Lung (tissue), 12 donors: Measurements from ENCODE around the gene KITLG. TPM values are rescaled to one million over a fixed set of nuclear protein-coding genes. Genes with fewer than 3 reads are reported as not detected.

Source experiments
- ATAC-seq: fragments of 200-7000 bp; cut with Tn5 transposase; one replicate; pipeline ENCODE4 v1.9.1; 2020; ENCODE audit warnings: moderate number of reproducible peaks; ENCODE audit not compliant: insufficient read depth, low FRiP score
- DNase-seq, 3 donors: peaks; one replicate each; pipeline ENCODE4 v3.0.0-alpha.2; 2013 to 2017
- H3K27ac ChIP-seq, 2 donors: one replicate each; pipeline ENCODE4 v1.5.1; 2013; ENCODE audit warnings: mild to moderate bottlenecking in 2 of 2, moderate library complexity in 2 of 2, control low read depth in 1 of 2, inconsistent platforms in 1 of 2, low read depth in 1 of 2, low read length in 1 of 2
- H3K27me3 ChIP-seq, 3 donors: one replicate each; pipeline ENCODE4 v1.5.1; 2013; ENCODE audit warnings: low read length in 2 of 3; ENCODE audit not compliant: control insufficient read depth in 3 of 3, insufficient read depth in 3 of 3
- H3K36me3 ChIP-seq, 4 donors: one replicate each; pipeline ENCODE4 v1.5.1; 2013; ENCODE audit warnings: low read length in 4 of 4, mild to moderate bottlenecking in 1 of 4, moderate library complexity in 1 of 4; ENCODE audit not compliant: control insufficient read depth in 4 of 4, insufficient read depth in 4 of 4
- H3K4me1 ChIP-seq, 5 donors: one replicate each; pipeline ENCODE4 v1.5.1; 2013; ENCODE audit warnings: low read length in 5 of 5, mild to moderate bottlenecking in 2 of 5, moderate library complexity in 1 of 5; ENCODE audit not compliant: control insufficient read depth in 5 of 5, insufficient read depth in 5 of 5
- H3K4me3 ChIP-seq: one replicate; pipeline ENCODE4 v1.5.1; 2013; ENCODE audit warnings: mild to moderate bottlenecking, control low read depth, moderate library complexity
- H3K9ac ChIP-seq, 2 donors: one replicate each; pipeline ENCODE4 v1.5.1; 2013; ENCODE audit warnings: low read length in 2 of 2, control low read depth in 1 of 2; ENCODE audit not compliant: insufficient read depth in 1 of 2
- H3K9me3 ChIP-seq, 4 donors: one replicate each; pipeline ENCODE4 v1.5.1; 2013; ENCODE audit warnings: low read length in 3 of 4, mild to moderate bottlenecking in 1 of 4, moderate library complexity in 1 of 4; ENCODE audit not compliant: control insufficient read depth in 4 of 4, insufficient read depth in 3 of 4
- WGBS, 2 donors: extraction: QIAGEN DNeasy Blood & Tissue Kit; methylation state at CpG; one replicate each; pipeline ENCODE4 v1.1.7; 2013; 5-methylcytosine and 5-hydroxymethylcytosine counted together
- polyA plus RNA-seq, 2 donors: library from polyadenylated mRNA; stranded (reverse); fragments of 200-250 nt; gene quantifications; one replicate each; pipeline ENCODE4 v1.2.1, GENCODE V29; 2013
- total RNA-seq, 2 donors: library from RNA; depleted of rRNA in 1 of 2; stranded (reverse); fragments of >200 nt in 1 of 2; gene quantifications; one replicate each; pipeline ENCODE4 v1.2.1, GENCODE V29; 2014 to 2021
- TF ChIP-seq, protein P1 (sequence below): IDR thresholded peaks from 2 replicates; pipeline ENCODE4 v1.5.1; 2012; ENCODE audit warnings: mild to moderate bottlenecking; ENCODE audit errors: control extremely low read depth, extremely low read depth
- donor health status: control.
- donor health status: control.
- donor health status: Bipolar disorder and iron deficiency.
- donor health status: healthy.
- donor health status: DM: yes; HTN: yes; CAD: no.

The KITLG gene
- total and polyA plus RNA-seq, 4 donors, result 13.7 to 142 (median 38.2) TPM

DNA sequence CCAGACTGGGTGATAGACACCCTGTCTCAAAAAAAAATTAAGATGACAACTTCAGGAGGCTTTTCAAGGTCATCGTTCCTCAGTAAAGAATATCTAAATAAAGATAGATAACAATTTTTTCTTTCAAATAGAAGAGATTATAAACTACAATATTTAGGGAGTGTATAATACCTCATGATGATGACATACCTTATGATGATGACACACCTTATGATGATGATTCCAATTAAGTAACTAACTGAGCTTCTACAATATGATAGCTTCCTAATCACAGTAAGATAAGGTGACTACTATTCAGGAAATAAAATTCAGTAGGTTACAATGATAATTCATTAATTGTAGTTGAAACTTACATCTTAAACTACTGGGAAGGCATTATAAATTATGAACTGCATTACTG lies 40.4 kb downstream of the KITLG start:
- DNase-seq (no peak), ATAC-seq (no peak)
- Histone ChIP-seq H3K9ac (no peak overlapping the region), H3K4me3 (no peak overlapping the region), H3K9me3 (no peaks in the 10 kb centered on the region), H3K27me3 (no peaks in the 10 kb centered on the region), H3K4me1 (peaks cover 0 to 4% (median 1%) of the 10 kb centered on the region in 5 donors), H3K36me3 (peaks cover 0 to 8% (median 7%) of the 10 kb centered on the region in 4 donors), H3K27ac (no peak overlapping the region)
- TF ChIP-seq, protein P1, sequence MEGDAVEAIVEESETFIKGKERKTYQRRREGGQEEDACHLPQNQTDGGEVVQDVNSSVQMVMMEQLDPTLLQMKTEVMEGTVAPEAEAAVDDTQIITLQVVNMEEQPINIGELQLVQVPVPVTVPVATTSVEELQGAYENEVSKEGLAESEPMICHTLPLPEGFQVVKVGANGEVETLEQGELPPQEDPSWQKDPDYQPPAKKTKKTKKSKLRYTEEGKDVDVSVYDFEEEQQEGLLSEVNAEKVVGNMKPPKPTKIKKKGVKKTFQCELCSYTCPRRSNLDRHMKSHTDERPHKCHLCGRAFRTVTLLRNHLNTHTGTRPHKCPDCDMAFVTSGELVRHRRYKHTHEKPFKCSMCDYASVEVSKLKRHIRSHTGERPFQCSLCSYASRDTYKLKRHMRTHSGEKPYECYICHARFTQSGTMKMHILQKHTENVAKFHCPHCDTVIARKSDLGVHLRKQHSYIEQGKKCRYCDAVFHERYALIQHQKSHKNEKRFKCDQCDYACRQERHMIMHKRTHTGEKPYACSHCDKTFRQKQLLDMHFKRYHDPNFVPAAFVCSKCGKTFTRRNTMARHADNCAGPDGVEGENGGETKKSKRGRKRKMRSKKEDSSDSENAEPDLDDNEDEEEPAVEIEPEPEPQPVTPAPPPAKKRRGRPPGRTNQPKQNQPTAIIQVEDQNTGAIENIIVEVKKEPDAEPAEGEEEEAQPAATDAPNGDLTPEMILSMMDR, result no peak
- 0% methylated on average over 1 of the region's 1 CpG for WGBS, 2 donors

DNA sequence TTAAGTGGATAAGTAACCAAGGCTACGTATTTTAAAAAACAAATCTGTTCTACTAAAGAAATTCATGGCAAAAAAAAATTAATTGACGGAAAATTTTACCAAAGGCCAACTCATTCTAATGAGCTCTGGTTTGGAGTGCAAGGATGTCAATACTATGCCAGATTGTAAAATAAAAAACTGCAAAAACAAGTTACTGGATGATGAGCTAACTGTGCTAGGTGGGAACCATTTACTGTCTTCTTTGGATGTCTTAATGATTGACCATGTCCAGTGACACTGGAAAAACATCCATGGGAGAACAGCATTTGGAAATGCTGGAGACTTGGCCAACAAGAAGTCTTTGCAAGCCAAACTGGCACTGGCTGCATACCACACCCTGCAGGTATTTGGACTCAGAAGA lies 41.6 kb downstream of the KITLG start:
- DNase-seq, result no peak
- H3K4me1 ChIP-seq, result peaks cover 0 to 3% (median 0%) of the 10 kb centered on the region in 5 donors
- H3K9me3 ChIP-seq, result no peaks in the 10 kb centered on the region
- no peak for ATAC-seq
- H3K27ac ChIP-seq, result no peak overlapping the region
- H3K4me3 ChIP-seq, result no peak overlapping the region
- 93 to 95% methylated on average over 2 of the region's 2 CpGs for WGBS, 2 donors
- H3K9ac ChIP-seq, result no peak overlapping the region
- peaks cover 0 to 8% (median 6%) of the 10 kb centered on the region in 4 donors for H3K36me3 ChIP-seq
- no peaks in the 10 kb centered on the region for H3K27me3 ChIP-seq
- TF ChIP-seq, protein P1, result no peak

DNA sequence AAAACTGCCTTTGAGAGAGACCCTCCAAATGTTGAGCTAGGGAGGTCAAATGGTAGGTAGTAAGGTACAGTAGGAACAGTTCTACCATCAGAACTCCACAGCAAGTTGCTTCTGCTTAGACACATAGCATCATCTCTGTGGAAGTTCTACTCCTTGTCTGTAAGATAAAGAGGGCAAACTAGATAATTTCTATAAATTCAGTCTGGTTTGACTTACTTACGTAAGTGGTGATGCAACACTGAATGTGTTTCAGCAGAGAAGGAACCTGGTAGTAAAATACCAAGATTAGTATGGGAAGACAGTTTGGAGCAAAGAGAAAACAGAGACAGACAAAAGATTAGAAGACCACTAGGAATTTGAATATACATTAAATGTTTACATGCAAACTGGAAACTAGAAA lies 42.0 kb downstream of the KITLG start:
- WGBS, 2 donors, result 55 to 77% methylated on average over 1 of the region's 1 CpG
- Histone ChIP-seq H3K9ac (no peak overlapping the region), H3K27me3 (no peaks in the 10 kb centered on the region)

More for the DNA sequence above, 42.0 kb downstream of the KITLG start:
- H3K4me1 ChIP-seq, result peaks cover 0 to 3% (median 0%) of the 10 kb centered on the region in 5 donors
- H3K36me3 ChIP-seq, result peaks cover 0 to 8% (median 6%) of the 10 kb centered on the region in 4 donors
- H3K4me3 ChIP-seq, result no peak overlapping the region
- DNase-seq (no peak), ATAC-seq (no peak)
- TF ChIP-seq, protein P1, result no peak
- no peaks in the 10 kb centered on the region for H3K9me3 ChIP-seq
- H3K27ac ChIP-seq, result no peak overlapping the region
